Left renal pelvis (tissue), 4 donors: Measurements from ENCODE around the gene ACAA2. TPM values are rescaled to one million over a fixed set of nuclear protein-coding genes. Genes with fewer than 3 reads are reported as not detected.

Experiments used
- DNase-seq, 4 donors: peaks; one replicate each; pipeline ENCODE4 v3.0.0-alpha.2; 2013; ENCODE audit warnings: low read depth in 4 of 4, low spot score in 3 of 4
- polyA plus RNA-seq, 4 donors: library from polyadenylated mRNA; unstranded; fragments of 120-200 nt; gene quantifications; one replicate each; pipeline ENCODE4 v1.2.1, GENCODE V29; 2013; ENCODE audit not compliant: insufficient read length in 4 of 4

Gene ACAA2
- polyA plus RNA-seq, 4 donors = 71.9 to 291 (median 223) TPM

GRCh38 chr18:49769047-49769728 lies 44.1 kb downstream of the ACAA2 start:
- DNase-seq = no peak

DNA sequence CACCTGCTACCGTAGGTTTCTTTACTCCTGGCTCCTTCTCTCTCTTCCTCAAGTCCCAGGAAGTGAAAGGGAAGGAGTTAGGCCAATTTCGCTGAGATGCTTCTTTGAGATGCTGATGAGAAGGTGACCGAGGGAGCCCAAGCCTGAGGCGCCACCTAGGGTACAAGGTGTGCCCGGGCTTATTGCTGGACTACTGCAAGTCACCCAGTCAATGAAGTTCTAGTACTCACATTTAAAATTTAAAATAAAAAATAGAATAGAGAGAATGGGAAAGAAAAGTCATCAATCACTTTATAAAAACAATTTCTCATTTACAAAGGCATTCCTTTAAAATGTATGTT lies 45.3 kb downstream of the ACAA2 start:
- DNase-seq = peak in 2 of 4 donors; percentile 34 to 46

DNA sequence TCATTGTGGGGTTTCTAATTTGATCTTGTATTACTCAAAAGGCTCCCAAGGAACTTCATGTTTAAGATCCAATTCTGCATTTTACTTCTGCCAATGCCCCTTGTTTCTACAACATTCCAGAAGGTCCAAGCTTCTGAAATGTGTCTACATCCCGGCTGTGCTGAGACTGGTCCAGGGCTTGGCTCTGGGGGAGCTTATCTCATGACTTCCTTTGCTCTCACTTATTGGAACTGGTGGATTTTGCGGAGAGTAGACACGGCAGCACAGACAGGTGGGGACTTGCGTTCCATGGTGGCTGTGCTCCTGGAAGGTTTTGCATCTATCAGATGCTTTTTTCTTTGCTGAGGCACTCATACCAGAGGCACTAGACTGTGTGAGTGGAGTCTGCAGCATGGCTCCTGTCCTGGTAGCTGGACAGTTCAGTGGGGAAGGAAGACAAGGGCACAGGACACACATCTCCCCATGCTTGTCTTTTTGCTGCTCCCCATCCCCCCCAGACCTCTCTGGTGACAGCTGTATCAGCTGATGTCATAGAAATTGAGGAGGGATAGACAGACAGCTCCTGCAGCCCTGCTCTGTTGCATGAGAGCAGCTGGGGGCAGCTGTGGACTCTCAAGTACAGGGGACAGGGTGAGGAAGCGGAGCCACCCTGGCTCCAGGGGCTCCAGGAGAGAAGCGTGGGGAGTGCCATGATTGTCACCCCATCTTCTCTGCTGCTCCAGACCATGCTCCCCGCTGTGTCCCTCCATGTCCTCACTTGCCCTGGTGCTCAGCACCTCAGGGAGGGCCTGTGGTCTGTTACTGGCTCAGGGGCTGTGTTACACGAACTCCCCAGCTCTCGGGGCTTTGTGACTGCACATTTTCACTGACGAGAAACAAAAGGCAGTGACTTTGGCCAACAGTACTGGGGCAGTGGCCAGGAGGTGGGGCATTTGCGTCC lies 46.0 kb downstream of the ACAA2 start:
- DNase-seq = no peak

DNA sequence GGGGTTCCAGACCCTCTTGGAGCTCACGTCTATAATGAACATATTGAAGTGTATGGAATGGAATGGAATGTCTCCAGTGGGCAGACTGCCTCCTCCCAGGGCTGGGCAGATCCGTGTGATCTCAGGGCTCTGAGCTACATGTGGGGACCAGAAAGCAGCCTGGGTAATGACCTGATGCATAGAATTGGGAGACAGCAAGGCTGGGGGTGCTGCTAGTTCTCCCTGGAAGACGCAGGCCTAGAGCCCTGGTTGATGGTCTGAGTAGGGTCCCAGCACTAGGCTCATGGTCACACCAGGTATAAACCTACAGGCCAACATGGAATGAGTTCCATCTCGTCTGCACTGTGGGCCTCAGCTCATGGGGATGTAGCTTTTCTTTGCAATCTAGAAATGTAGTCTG lies 46.7 kb downstream of the ACAA2 start:
- no peak for DNase-seq

DNA sequence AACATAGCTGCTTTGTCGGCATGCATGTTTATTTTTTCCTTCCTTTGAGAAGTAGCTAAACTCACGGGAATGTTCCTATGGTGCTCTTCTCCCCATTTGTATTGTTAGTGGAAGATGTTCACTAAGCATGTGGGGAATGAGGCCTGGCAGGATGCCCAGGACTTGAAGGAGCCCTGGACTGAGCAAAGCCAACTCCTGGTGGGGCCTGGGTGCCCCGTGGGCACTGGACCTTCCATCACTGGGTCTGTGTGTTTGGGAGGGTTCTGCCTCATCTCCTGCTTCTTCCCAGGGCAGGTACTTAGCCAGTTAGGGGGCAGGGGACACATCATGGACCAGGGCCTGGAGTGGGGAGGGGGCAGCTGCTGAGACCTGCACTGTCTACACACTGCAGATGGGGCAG lies 49.3 kb downstream of the ACAA2 start:
- no peak for DNase-seq

DNA sequence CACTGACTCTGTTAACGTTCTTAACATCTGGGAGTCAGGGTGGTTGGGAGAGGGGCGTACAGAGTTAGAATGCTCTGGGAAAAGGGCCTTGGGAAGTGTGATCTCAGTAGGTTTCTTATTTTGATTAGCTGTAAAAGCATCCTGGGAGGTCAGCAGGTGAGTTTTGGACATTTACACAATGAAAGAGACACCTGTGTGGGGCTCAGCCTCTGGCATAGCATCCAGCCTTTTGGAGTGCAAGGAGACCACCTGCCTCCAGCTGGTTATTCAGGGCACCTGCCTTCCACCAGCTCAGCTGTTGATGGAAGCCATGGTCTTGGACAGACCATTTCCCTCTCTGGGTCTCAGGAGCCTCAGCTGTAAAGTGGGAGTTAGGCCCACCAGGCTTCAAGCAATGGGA lies 49.7 kb downstream of the ACAA2 start:
- no peak for DNase-seq

GRCh38 chr18:49762191-49763077 lies 50.9 kb downstream of the ACAA2 start:
- DNase-seq = no peak

DNA sequence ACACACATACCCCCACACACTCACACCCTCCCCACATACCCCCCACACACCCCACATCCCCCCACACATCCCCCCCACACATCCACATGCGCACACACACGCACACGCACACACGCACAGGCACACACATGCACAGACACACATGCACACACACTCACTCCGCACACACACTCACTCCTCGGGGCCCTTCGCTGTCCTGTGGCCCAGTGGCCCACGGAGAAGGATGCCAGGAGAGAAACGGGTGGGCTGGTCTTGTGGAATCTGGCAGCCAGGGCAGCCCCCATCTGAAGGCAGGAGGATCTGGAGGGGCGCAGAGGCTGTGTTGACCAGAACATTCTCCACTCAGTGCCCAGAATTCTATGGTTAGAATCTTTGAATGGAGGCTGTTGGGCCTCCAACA lies 51.6 kb downstream of the ACAA2 start:
- DNase-seq = no peak

DNA sequence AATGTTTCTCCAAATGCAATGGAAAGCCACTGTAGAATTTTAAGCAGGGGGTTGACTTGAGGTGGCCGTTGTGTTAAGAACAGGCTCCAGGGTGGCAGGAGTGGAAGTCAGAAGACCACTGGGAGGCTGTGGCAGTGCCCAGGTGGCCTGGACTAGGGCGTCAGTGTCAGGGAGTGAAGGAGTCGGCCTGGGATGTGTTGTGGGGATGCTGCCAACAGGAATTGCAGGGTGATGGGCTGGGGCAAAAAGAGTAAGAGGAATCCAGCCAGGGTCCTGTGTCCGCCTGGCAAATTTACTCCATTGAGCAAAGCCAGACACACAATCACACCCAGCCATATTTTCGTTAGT lies 55.1 kb downstream of the ACAA2 start:
- DNase-seq = no peak

GRCh38 chr18:49757513-49758262 lies 55.6 kb downstream of the ACAA2 start:
- DNase-seq = no peak

DNA sequence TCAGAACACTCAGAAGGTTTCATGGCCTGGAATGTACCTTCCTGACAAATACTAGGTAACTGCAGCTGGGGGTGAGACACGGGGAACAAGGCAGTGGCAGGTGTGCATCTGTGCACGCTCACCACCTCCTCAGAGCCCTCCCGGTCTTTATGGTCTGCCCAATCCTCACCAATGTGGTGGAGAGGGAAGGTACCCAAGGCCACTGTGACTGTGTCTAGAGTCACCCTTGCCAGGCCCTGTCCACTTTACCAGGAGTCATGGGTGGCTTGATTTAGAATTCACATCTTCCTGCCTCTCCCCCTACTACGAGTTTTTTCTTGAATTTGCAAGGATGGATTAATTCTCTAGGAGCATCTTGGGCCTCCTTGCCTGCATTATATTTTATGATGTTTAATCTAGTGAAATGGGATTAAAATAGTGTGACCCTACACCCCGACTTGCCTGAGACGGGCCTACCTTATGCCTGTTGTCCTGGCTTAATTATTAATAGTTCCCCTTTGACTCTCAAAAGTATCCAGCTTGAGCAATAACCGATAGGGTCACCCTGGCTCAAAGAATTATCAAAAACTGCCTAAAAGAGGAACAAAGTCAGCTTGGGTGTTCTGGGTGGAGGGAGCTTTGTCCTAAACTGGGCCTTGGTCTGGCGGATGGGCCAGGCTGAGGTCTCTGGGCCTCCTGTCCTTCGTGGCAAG lies 56.5 kb downstream of the ACAA2 start:
- DNase-seq = no peak

GRCh38 chr18:49756135-49756534 lies 57.2 kb downstream of the ACAA2 start:
- no peak for DNase-seq

- DNase-seq = no peak
Observed at GRCh38 chr18:49755489-49755888, 57.8 kb downstream of the ACAA2 start.

GRCh38 chr18:49754866-49755265 lies 58.5 kb downstream of the ACAA2 start:
- DNase-seq = no peak

DNA sequence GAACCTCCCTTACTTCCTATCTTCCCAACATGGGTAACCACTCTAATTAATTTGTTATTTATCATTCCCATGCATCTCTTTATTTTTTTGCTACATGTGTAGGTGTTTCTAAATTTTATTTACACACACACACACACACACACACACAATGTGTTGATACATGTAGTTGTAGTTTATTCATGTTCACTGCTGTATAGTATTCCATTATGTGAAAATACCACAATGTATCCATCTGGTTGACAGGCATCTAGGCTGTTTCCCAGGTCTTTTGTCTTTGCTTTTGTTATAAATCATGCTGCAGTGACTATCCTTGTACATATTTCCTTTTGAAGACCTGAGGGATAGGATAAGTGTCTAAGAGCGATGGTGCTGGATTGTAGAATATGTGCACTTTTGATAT lies 59.7 kb downstream of the ACAA2 start:
- no peak for DNase-seq

- no peak for DNase-seq
Observed at GRCh38 chr18:49752095-49752457, 61.3 kb downstream of the ACAA2 start.

GRCh38 chr18:49751427-49752094 lies 61.8 kb downstream of the ACAA2 start:
- DNase-seq = no peak

- no peak for DNase-seq
Observed at GRCh38 chr18:49749563-49749962, 63.8 kb downstream of the ACAA2 start.

DNA sequence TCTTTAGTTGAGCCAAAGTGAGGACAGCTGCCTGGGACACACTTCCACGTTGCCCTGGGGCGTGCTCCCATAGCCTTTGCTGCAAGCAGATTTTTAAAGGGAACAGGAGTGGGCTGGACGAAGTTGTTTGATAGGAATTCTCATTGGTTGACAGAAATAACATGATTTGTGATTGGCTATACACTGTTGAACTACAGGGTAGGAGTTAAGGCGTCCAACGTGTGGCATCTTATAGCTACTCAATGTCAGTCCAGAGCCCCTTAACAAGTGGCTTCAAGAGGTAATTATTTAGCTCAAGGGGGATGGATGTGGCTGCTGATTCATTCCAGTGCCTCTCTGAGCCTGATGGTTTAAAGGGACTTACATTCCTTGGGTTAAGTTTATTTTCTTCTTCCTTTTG lies 65.5 kb downstream of the ACAA2 start:
- no peak for DNase-seq
